Measurements from ENCODE around the gene COMMD2. TPM values are rescaled to one million over a fixed set of nuclear protein-coding genes. Genes with fewer than 3 reads are reported as not detected.

Gene COMMD2
- total RNA-seq, 1 experiment from 2014 or later: 35.5 TPM

DNA sequence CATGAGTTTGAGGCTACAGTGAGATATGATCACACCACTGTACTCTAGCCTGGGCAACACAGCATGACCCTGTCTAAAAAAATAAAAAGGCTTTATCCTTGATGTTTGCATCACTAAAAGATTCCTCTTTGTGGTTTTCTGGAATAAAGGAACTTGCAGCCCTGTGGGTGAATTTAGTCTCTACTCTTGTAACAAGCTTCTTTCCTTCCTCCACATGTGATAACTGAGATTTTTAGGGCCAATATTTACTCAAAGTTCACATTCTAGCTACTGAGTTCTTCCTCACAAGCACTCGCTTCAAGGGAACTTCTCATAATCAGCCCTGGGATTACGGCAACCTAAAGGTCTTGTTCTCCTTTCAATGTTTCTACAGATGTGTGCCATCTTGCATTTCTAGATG is 24.6 kb downstream of the COMMD2 start:
- no TSS peak for BruUV-seq (replicated peaks)
- Histone ChIP-seq H3K4me3 (replicated peaks in 1 of 2; ENCODE audit: low read depth in 1 of 2, low read length in 2 of 2) (no peak overlapping the region), H3K9me2 (ENCODE audit: insufficient read depth) (no peaks in the 10 kb centered on the region), H3K4me2 (ENCODE audit: low read length) (no peak overlapping the region), H3K36me3 (ENCODE audit: control insufficient read depth in 1 of 2, insufficient read depth in 2 of 2, low read length in 2 of 2) (no peaks in the 10 kb centered on the region), H3K79me2 (ENCODE audit: insufficient read depth, low read length) (no peaks in the 10 kb centered on the region), H3K9ac (ENCODE audit: low read length) (no peak overlapping the region), H4K20me1 (ENCODE audit: insufficient read depth) (no peaks in the 10 kb centered on the region), H2AFZ (ENCODE audit: low read depth, low read length, poor library complexity, severe bottlenecking) (no peak overlapping the region), H3K4me1 (ENCODE audit: control insufficient read depth in 1 of 2, insufficient read depth in 2 of 2, low read length in 2 of 2) (no peaks in the 10 kb centered on the region), H3K27me3 (ENCODE audit: insufficient read depth, low read length) (no peaks in the 10 kb centered on the region), H3K27ac (ENCODE audit: low read depth, low read length) (no peak overlapping the region), H3K9me3 (ENCODE audit: control insufficient read depth in 1 of 2, insufficient read depth in 1 of 2, low read depth in 1 of 2, low read length in 2 of 2) (no peaks in the 10 kb centered on the region)
- POLR2A ChIA-PET: no interaction called here
- CTCF ChIA-PET: no interaction called here
- no peak for TF ChIP-seq FOSL1 (IDR thresholded peaks at IDR 0.05; ENCODE audit: low read depth)
- TF ChIP-seq, protein P1, sequence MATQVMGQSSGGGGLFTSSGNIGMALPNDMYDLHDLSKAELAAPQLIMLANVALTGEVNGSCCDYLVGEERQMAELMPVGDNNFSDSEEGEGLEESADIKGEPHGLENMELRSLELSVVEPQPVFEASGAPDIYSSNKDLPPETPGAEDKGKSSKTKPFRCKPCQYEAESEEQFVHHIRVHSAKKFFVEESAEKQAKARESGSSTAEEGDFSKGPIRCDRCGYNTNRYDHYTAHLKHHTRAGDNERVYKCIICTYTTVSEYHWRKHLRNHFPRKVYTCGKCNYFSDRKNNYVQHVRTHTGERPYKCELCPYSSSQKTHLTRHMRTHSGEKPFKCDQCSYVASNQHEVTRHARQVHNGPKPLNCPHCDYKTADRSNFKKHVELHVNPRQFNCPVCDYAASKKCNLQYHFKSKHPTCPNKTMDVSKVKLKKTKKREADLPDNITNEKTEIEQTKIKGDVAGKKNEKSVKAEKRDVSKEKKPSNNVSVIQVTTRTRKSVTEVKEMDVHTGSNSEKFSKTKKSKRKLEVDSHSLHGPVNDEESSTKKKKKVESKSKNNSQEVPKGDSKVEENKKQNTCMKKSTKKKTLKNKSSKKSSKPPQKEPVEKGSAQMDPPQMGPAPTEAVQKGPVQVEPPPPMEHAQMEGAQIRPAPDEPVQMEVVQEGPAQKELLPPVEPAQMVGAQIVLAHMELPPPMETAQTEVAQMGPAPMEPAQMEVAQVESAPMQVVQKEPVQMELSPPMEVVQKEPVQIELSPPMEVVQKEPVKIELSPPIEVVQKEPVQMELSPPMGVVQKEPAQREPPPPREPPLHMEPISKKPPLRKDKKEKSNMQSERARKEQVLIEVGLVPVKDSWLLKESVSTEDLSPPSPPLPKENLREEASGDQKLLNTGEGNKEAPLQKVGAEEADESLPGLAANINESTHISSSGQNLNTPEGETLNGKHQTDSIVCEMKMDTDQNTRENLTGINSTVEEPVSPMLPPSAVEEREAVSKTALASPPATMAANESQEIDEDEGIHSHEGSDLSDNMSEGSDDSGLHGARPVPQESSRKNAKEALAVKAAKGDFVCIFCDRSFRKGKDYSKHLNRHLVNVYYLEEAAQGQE (IDR thresholded peaks at IDR 0.05; ENCODE audit: low read depth): no peak
- no peak for TF ChIP-seq CEBPB (IDR thresholded peaks at IDR 0.05; ENCODE audit: low read depth)
- no peak for TF ChIP-seq POLR2AphosphoS5 (IDR thresholded peaks at IDR 0.05; ENCODE audit: low read depth, low read length)
- TF ChIP-seq, protein P2, sequence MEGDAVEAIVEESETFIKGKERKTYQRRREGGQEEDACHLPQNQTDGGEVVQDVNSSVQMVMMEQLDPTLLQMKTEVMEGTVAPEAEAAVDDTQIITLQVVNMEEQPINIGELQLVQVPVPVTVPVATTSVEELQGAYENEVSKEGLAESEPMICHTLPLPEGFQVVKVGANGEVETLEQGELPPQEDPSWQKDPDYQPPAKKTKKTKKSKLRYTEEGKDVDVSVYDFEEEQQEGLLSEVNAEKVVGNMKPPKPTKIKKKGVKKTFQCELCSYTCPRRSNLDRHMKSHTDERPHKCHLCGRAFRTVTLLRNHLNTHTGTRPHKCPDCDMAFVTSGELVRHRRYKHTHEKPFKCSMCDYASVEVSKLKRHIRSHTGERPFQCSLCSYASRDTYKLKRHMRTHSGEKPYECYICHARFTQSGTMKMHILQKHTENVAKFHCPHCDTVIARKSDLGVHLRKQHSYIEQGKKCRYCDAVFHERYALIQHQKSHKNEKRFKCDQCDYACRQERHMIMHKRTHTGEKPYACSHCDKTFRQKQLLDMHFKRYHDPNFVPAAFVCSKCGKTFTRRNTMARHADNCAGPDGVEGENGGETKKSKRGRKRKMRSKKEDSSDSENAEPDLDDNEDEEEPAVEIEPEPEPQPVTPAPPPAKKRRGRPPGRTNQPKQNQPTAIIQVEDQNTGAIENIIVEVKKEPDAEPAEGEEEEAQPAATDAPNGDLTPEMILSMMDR (IDR thresholded peaks at IDR 0.05 in 2 of 3, conservative IDR thresholded peaks at IDR 0.05 in 1 of 3; ENCODE audit: borderline replicate concordance in 1 of 3, insufficient read depth in 1 of 3, low read depth in 2 of 3, low read length in 2 of 3): no peak
- TF ChIP-seq POLR2A (IDR thresholded peaks at IDR 0.05; ENCODE audit: borderline replicate concordance, extremely low read depth, insufficient read depth, insufficient read length): no peak
- TF ChIP-seq, protein P3, sequence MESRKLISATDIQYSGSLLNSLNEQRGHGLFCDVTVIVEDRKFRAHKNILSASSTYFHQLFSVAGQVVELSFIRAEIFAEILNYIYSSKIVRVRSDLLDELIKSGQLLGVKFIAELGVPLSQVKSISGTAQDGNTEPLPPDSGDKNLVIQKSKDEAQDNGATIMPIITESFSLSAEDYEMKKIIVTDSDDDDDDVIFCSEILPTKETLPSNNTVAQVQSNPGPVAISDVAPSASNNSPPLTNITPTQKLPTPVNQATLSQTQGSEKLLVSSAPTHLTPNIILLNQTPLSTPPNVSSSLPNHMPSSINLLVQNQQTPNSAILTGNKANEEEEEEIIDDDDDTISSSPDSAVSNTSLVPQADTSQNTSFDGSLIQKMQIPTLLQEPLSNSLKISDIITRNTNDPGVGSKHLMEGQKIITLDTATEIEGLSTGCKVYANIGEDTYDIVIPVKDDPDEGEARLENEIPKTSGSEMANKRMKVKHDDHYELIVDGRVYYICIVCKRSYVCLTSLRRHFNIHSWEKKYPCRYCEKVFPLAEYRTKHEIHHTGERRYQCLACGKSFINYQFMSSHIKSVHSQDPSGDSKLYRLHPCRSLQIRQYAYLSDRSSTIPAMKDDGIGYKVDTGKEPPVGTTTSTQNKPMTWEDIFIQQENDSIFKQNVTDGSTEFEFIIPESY (IDR thresholded peaks at IDR 0.05; ENCODE audit: extremely low read depth, insufficient replicate concordance, low read length): no peak
- no peak for TF ChIP-seq EGR1 (IDR thresholded peaks at IDR 0.05; ENCODE audit: low read depth)
- TF ChIP-seq ZFX (IDR thresholded peaks at IDR 0.05): no peak
- no peak for TF ChIP-seq SP1 (IDR thresholded peaks at IDR 0.05; ENCODE audit: low read depth)
- no peak for TF ChIP-seq YY1 (IDR thresholded peaks at IDR 0.05; ENCODE audit: extremely low read depth, insufficient replicate concordance, low read depth, low read length)
- TF ChIP-seq, protein P4, sequence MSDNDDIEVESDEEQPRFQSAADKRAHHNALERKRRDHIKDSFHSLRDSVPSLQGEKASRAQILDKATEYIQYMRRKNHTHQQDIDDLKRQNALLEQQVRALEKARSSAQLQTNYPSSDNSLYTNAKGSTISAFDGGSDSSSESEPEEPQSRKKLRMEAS (IDR thresholded peaks at IDR 0.05): no peak
- TF ChIP-seq SRF (IDR thresholded peaks at IDR 0.05; ENCODE audit: low read depth): no peak
- no peak for TF ChIP-seq CBX3 (IDR thresholded peaks at IDR 0.05; ENCODE audit: low read depth)
- TF ChIP-seq, protein P5, sequence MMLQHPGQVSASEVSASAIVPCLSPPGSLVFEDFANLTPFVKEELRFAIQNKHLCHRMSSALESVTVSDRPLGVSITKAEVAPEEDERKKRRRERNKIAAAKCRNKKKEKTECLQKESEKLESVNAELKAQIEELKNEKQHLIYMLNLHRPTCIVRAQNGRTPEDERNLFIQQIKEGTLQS (IDR thresholded peaks at IDR 0.05): no peak
- no peak for TF ChIP-seq RAD21 (IDR thresholded peaks at IDR 0.05; ENCODE audit: low read depth)
- TF ChIP-seq TCF7L2 (IDR thresholded peaks at IDR 0.05; ENCODE audit: borderline replicate concordance, extremely low read depth, insufficient read depth, insufficient read length): no peak
- TF ChIP-seq SIN3A (IDR thresholded peaks at IDR 0.05; ENCODE audit: low read depth): no peak
- TF ChIP-seq ELF1 (IDR thresholded peaks at IDR 0.05; ENCODE audit: borderline replicate concordance, low read depth): no peak
- no peak for TF ChIP-seq EZH2 (IDR thresholded peaks at IDR 0.05)
- ATAC-seq: no peak
- RAD21 ChIA-PET (ENCODE audit: low non-redundant PET in 1 of 2, low total read pairs in 2 of 2, uncharacterized antibody in 2 of 2, unreplicated experiment in 2 of 2): no interaction called here
- intact Hi-C loops (cut with micrococcal nuclease): no loop called here
- DNase-seq (ENCODE audit: low read depth, low spot score): no peak

Data from HCT116 (cell line).